ENCODE measurements around the gene NKAIN2.

The NKAIN2 gene

GRCh38 chr6:123770247-123770949 is 33.3 kb upstream of the NKAIN2 start:
- TF ChIP-seq CTCF (IDR thresholded peaks at IDR 0.05; ENCODE audit: low read depth, low read length), result no peak
- H3K4me3 ChIP-seq (ENCODE audit: low read depth, low read length), result no peak overlapping the region
- no peak for DNase-seq (ENCODE audit: low read depth, low spot score)
- in situ Hi-C loops (cut with HindIII; ENCODE audit: low sequenced_read_pairs), result no loop called here

GRCh38 chr6:123771126-123771525 is 32.5 kb upstream of the NKAIN2 start:
- DNase-seq (ENCODE audit: low read depth, low spot score), result no peak
- no peak for TF ChIP-seq CTCF (IDR thresholded peaks at IDR 0.05; ENCODE audit: low read depth, low read length)
- in situ Hi-C loops (cut with HindIII; ENCODE audit: low sequenced_read_pairs), result no loop called here
- no peak overlapping the region for H3K4me3 ChIP-seq (ENCODE audit: low read depth, low read length)

- TF ChIP-seq CTCF (IDR thresholded peaks at IDR 0.05; ENCODE audit: low read depth, low read length), result peak; percentile 45
- H3K4me3 ChIP-seq (ENCODE audit: low read depth, low read length), result no peak overlapping the region
- DNase-seq (ENCODE audit: low read depth, low spot score), result peak; percentile 46
- in situ Hi-C loops (cut with HindIII; ENCODE audit: low sequenced_read_pairs), result no loop called here
Measured at GRCh38 chr6:123777563-123777962, 26.1 kb upstream of the NKAIN2 start.

- no peak overlapping the region for H3K4me3 ChIP-seq (ENCODE audit: low read depth, low read length)
- TF ChIP-seq CTCF (IDR thresholded peaks at IDR 0.05; ENCODE audit: low read depth, low read length), result no peak
- in situ Hi-C loops (cut with HindIII; ENCODE audit: low sequenced_read_pairs), result no loop called here
- DNase-seq (ENCODE audit: low read depth, low spot score), result no peak
Measured at GRCh38 chr6:123780021-123780420, 23.6 kb upstream of the NKAIN2 start.

- in situ Hi-C loops (cut with HindIII; ENCODE audit: low sequenced_read_pairs), result no loop called here
- DNase-seq (ENCODE audit: low read depth, low spot score), result no peak
- TF ChIP-seq CTCF (IDR thresholded peaks at IDR 0.05; ENCODE audit: low read depth, low read length), result no peak
- no peak overlapping the region for H3K4me3 ChIP-seq (ENCODE audit: low read depth, low read length)
Measured at GRCh38 chr6:123784330-123784729, 19.3 kb upstream of the NKAIN2 start.

- no peak for DNase-seq (ENCODE audit: low read depth, low spot score)
- in situ Hi-C loops (cut with HindIII; ENCODE audit: low sequenced_read_pairs), result no loop called here
- TF ChIP-seq CTCF (IDR thresholded peaks at IDR 0.05; ENCODE audit: low read depth, low read length), result no peak
- no peak overlapping the region for H3K4me3 ChIP-seq (ENCODE audit: low read depth, low read length)
Measured at GRCh38 chr6:123785039-123785438, 18.6 kb upstream of the NKAIN2 start.
